RWPE2 (cell line): ENCODE measurements around the gene STAC3.

Experiments used
- ATAC-seq: fragments of 200-7000 bp; cut with Tn5 transposase; 3 replicates; pipeline ENCODE4 v1.9.1; 2021; ENCODE audit warnings: low read depth
- DNase-seq: peaks from one replicate; pipeline ENCODE4 v3.0.0-alpha.2; 2020; ENCODE audit warnings: low spot score
- H3K27ac ChIP-seq: fragments of 450-650 bp; 2 replicates; pipeline ENCODE4 v1.5.1; 2017; ENCODE audit warnings: mild to moderate bottlenecking; ENCODE audit not compliant: poor library complexity, severe bottlenecking
- H3K27me3 ChIP-seq: fragments of 250-450 bp; sonication (Bioruptor Pico); 2 replicates; pipeline ENCODE4 v1.5.1; 2021; ENCODE audit warnings: mild to moderate bottlenecking, moderate library complexity; ENCODE audit not compliant: insufficient read depth, poor library complexity, severe bottlenecking
- H3K36me3 ChIP-seq: fragments of 250-450 bp; sonication (Bioruptor Pico); 2 replicates; pipeline ENCODE4 v1.5.1; 2020; ENCODE audit warnings: low read depth, mild to moderate bottlenecking, moderate library complexity
- H3K4me1 ChIP-seq: fragments of 250-450 bp; sonication (Bioruptor Pico); 2 replicates; pipeline ENCODE4 v1.5.1; 2021; ENCODE audit warnings: mild to moderate bottlenecking, moderate library complexity; ENCODE audit not compliant: insufficient read depth, poor library complexity, severe bottlenecking
- H3K4me3 ChIP-seq: fragments of 250-450 bp; sonication (Bioruptor Pico); 2 replicates; pipeline ENCODE4 v1.5.1; 2021; ENCODE audit warnings: mild to moderate bottlenecking, moderate library complexity; ENCODE audit not compliant: severe bottlenecking
- H3K9me3 ChIP-seq: fragments of 250-450 bp; sonication (Bioruptor Pico); 2 replicates; pipeline ENCODE4 v1.5.1; 2021; ENCODE audit warnings: mild to moderate bottlenecking, moderate library complexity; ENCODE audit not compliant: severe bottlenecking
- CTCF ChIP-seq: fragments of 450-650 bp; IDR thresholded peaks from one replicate; pipeline ENCODE4 v1.5.1; 2017; ENCODE audit warnings: mild to moderate bottlenecking, moderate library complexity; ENCODE audit not compliant: poor library complexity, severe bottlenecking

The STAC3 gene

GRCh38 chr12:57244312-57244696 lies 6.7 kb downstream of the STAC3 start:
- H3K27ac ChIP-seq, result no peak overlapping the region
- no peak overlapping the region for H3K4me3 ChIP-seq
- peaks cover 27% of the 10 kb centered on the region for H3K27me3 ChIP-seq
- H3K36me3 ChIP-seq, result no peaks in the 10 kb centered on the region
- TF ChIP-seq CTCF, result no peak
- ATAC-seq, result no peak
- no peaks in the 10 kb centered on the region for H3K9me3 ChIP-seq
- no peak for DNase-seq
- no peaks in the 10 kb centered on the region for H3K4me1 ChIP-seq

- DNase-seq (peak; percentile 69), ATAC-seq (peak; percentile 13; the same call in 2 of the 3 replicates)
- TF ChIP-seq CTCF, result peak; percentile 75
- Histone ChIP-seq H3K9me3 (no peaks in the 10 kb centered on the region), H3K27me3 (peaks cover 28% of the 10 kb centered on the region), H3K36me3 (no peaks in the 10 kb centered on the region), H3K27ac (no peak overlapping the region), H3K4me3 (peak overlapping the region; percentile 33), H3K4me1 (no peaks in the 10 kb centered on the region)
Measured at GRCh38 chr12:57243521-57244311, 7.3 kb downstream of the STAC3 start.

GRCh38 chr12:57242691-57243454 lies 8.1 kb downstream of the STAC3 start:
- H3K27ac ChIP-seq, result no peak overlapping the region
- H3K36me3 ChIP-seq, result no peaks in the 10 kb centered on the region
- DNase-seq (peak; percentile 68), ATAC-seq (peak; percentile 51)
- H3K4me3 ChIP-seq, result peak overlapping the region; percentile 33
- no peaks in the 10 kb centered on the region for H3K9me3 ChIP-seq
- no peaks in the 10 kb centered on the region for H3K4me1 ChIP-seq
- peak; percentile 73 for TF ChIP-seq CTCF
- H3K27me3 ChIP-seq, result peaks cover 32% of the 10 kb centered on the region

- no peak for TF ChIP-seq CTCF
- DNase-seq (peak; percentile 61), ATAC-seq (no peak)
- Histone ChIP-seq H3K4me1 (no peaks in the 10 kb centered on the region), H3K27ac (no peak overlapping the region), H3K36me3 (no peaks in the 10 kb centered on the region), H3K9me3 (no peaks in the 10 kb centered on the region), H3K4me3 (no peak overlapping the region), H3K27me3 (peaks cover 32% of the 10 kb centered on the region)
Measured at GRCh38 chr12:57242329-57242690, 8.7 kb downstream of the STAC3 start.
